Calu3 (cell line): ENCODE data around the gene CMC1. TPM values are rescaled to one million over a fixed set of nuclear protein-coding genes. Genes with fewer than 3 reads are reported as not detected.

Experiments
- BruUV-seq: library from RNA; stranded (reverse); fragments of 400-500 nt; replicated peaks from 2 replicates; lab custom pipeline; 2021; lab: Mats Ljungman, UMichigan
- CTCF ChIA-PET: fragments of 300-600 bp; sonication (Branson Sonifier 250); formaldehyde crosslinking; loops from one replicate; lab custom pipeline; 2022; ENCODE audit warnings: antibody characterized with exemption; lab: Charles Lee
- DNase-seq: peaks from one replicate; pipeline ENCODE4 v3.0.0; 2022
- H3K27ac Mint-ChIP-seq: one replicate; pipeline ENCODE4 v1.8.0; 2022; ENCODE audit warnings: mixed read lengths; ENCODE audit not compliant: unreplicated experiment
- H3K27me3 Mint-ChIP-seq: one replicate; pipeline ENCODE4 v1.8.0; 2022; ENCODE audit warnings: mixed read lengths; ENCODE audit not compliant: unreplicated experiment
- H3K36me3 Mint-ChIP-seq: one replicate; pipeline ENCODE4 v1.8.0; 2022; ENCODE audit warnings: mild to moderate bottlenecking, moderate library complexity, mixed read lengths; ENCODE audit not compliant: insufficient read depth, unreplicated experiment
- H3K4me1 Mint-ChIP-seq: one replicate; pipeline ENCODE4 v1.8.0; 2022; ENCODE audit warnings: mild to moderate bottlenecking, low read depth, mixed read lengths; ENCODE audit not compliant: unreplicated experiment
- H3K4me3 Mint-ChIP-seq: one replicate; pipeline ENCODE4 v1.8.0; 2022; ENCODE audit warnings: mild to moderate bottlenecking, low read depth, moderate library complexity, mixed read lengths; ENCODE audit not compliant: unreplicated experiment
- H3K9me3 Mint-ChIP-seq: one replicate; pipeline ENCODE4 v1.8.0; 2022; ENCODE audit warnings: low read depth, mixed read lengths; ENCODE audit not compliant: unreplicated experiment
- CTCF ChIP-seq: fragments of 200-600 bp; IDR thresholded peaks from one replicate; pipeline ENCODE4 v1.8.0; 2022; ENCODE audit warnings: antibody characterized with exemption; ENCODE audit not compliant: unreplicated experiment
- intact Hi-C: fragments of 100-400 bp; cut with micrococcal nuclease; formaldehyde crosslinking; loops from one replicate; pipeline ENCODE4 v1.10.0; 2022; ENCODE audit not compliant: unreplicated experiment
- total RNA-seq: library from RNA; stranded (reverse); gene quantifications from 2 replicates; pipeline ENCODE4 v1.2.3, GENCODE V29; 2022

Gene CMC1
- total RNA-seq, 1 experiment from 2014 or later: 32.0 TPM

GRCh38 chr3:28299705-28300104, 58.3 kb downstream of the CMC1 start:
- Mint-ChIP-seq H3K9me3 (no peaks in the 10 kb centered on the region), H3K36me3 (no peaks in the 10 kb centered on the region), H3K27me3 (no peaks in the 10 kb centered on the region), H3K27ac (no peak overlapping the region), H3K4me3 (no peak overlapping the region), H3K4me1 (no peaks in the 10 kb centered on the region)
- no peak for TF ChIP-seq CTCF
- no TSS peak for BruUV-seq
- intact Hi-C loops: no loop called here
- CTCF ChIA-PET: interaction anchor here (0.7 kb wide), 1 partner anchor 10 kb away, joined by 3 read pairs; no protein-coding TSS in a partner anchor
- no peak for DNase-seq

- no peak for TF ChIP-seq CTCF
- Mint-ChIP-seq H3K4me1 (no peaks in the 10 kb centered on the region), H3K27me3 (no peaks in the 10 kb centered on the region), H3K4me3 (no peak overlapping the region), H3K36me3 (no peaks in the 10 kb centered on the region), H3K27ac (no peak overlapping the region), H3K9me3 (no peaks in the 10 kb centered on the region)
- intact Hi-C loops: no loop called here
- BruUV-seq: no TSS peak
- no peak for DNase-seq
- CTCF ChIA-PET: interaction anchor here (0.5 to 0.7 kb wide), 2 partner anchors 10 to 765 kb away, joined by 3 read pairs; no protein-coding TSS in a partner anchor
These were observed 59.0 kb downstream of the CMC1 start for GRCh38 chr3:28300345-28300962.

- TF ChIP-seq CTCF: no peak
- DNase-seq: no peak
- no peak overlapping the region for H3K4me3 Mint-ChIP-seq
- no peaks in the 10 kb centered on the region for H3K4me1 Mint-ChIP-seq
- H3K27me3 Mint-ChIP-seq: no peaks in the 10 kb centered on the region
- intact Hi-C loops: no loop called here
- H3K27ac Mint-ChIP-seq: no peak overlapping the region
- H3K9me3 Mint-ChIP-seq: no peaks in the 10 kb centered on the region
- BruUV-seq: no TSS peak
- H3K36me3 Mint-ChIP-seq: no peaks in the 10 kb centered on the region
- CTCF ChIA-PET: no interaction called here
These were observed 60.3 kb downstream of the CMC1 start for GRCh38 chr3:28301688-28302087.

GRCh38 chr3:28308196-28308595, 66.8 kb downstream of the CMC1 start:
- CTCF ChIA-PET: no interaction called here

More at GRCh38 chr3:28308196-28308595, 66.8 kb downstream of the CMC1 start:
- no peaks in the 10 kb centered on the region for H3K9me3 Mint-ChIP-seq
- no peak overlapping the region for H3K4me3 Mint-ChIP-seq
- BruUV-seq: no TSS peak
- H3K4me1 Mint-ChIP-seq: no peaks in the 10 kb centered on the region
- H3K27ac Mint-ChIP-seq: no peak overlapping the region
- DNase-seq: no peak
- H3K27me3 Mint-ChIP-seq: no peaks in the 10 kb centered on the region
- H3K36me3 Mint-ChIP-seq: peaks cover 6% of the 10 kb centered on the region
- TF ChIP-seq CTCF: no peak
- intact Hi-C loops: no loop called here
